ENCODE results near the gene SLC41A3. TPM values are rescaled to one million over a fixed set of nuclear protein-coding genes. Genes with fewer than 3 reads are reported as not detected.
"Not testable (repeated sequence)": the region's sequence is repeated elsewhere in the genome, so short reads cannot be mapped to it uniquely, and the experiment has no call there.

SLC41A3 gene
- total RNA-seq, 1 experiment from 2014 or later, result 32.7 TPM

DNA sequence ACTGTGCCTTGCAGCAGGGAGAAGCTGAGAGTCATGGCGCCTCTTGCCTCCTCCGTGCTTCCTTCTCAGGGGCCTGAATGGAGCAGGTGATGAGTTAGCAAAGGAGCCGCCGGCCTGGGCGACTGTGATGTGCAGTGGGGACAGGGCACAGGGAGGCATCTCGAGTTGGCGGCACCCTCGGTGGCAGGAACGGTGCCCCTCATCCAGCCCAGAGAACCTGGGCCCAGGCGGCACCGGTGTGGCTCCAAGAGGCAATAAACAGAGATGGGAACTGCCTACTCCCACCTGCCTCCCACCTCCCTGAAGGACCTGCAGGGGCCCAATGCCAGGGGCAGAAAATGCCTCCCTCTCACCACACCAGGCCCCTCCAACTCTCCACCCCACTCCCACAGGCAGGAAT is 6.2 kb downstream of the SLC41A3 start:
- Histone ChIP-seq H3K36me3 (no peaks in the 10 kb centered on the region), H3K27me3 (replicated peaks) (no peaks in the 10 kb centered on the region), H3K27ac (no peak overlapping the region), H3K4me1 (replicated peaks) (no peaks in the 10 kb centered on the region), H3K9me3 (replicated peaks) (no peaks in the 10 kb centered on the region; the same call in 1 of the 2 replicates), H3K4me3 (no peak overlapping the region)
- DNase-seq (ENCODE audit: low read depth in 1 of 2, low spot score in 2 of 2), result no peak

DNA sequence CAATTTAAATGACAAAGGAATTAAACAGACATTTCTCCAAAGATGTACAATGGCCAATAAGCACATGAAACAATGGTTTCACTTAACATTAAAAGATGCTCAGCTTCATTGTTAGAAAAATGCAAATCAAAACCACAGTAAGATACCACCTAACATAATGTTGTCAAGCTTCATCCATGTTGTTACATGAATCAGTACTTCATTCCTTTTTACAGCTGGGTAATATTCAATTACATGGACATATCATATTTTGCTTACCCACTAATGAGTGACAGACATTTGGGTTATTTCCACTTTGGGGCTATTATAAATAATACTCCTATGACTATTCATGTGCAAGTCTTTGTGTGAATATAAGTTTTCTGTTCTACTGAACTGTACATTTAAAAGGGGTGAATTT is 7.8 kb downstream of the SLC41A3 start:
- Histone ChIP-seq H3K27ac (no peak overlapping the region), H3K4me3 (no peak overlapping the region), H3K4me1 (replicated peaks) (no peaks in the 10 kb centered on the region), H3K36me3 (no peaks in the 10 kb centered on the region), H3K27me3 (replicated peaks) (no peaks in the 10 kb centered on the region), H3K9me3 (replicated peaks) (no peaks in the 10 kb centered on the region; the same call in 1 of the 2 replicates)
- no peak for DNase-seq (ENCODE audit: low read depth in 1 of 2, low spot score in 2 of 2)

DNA sequence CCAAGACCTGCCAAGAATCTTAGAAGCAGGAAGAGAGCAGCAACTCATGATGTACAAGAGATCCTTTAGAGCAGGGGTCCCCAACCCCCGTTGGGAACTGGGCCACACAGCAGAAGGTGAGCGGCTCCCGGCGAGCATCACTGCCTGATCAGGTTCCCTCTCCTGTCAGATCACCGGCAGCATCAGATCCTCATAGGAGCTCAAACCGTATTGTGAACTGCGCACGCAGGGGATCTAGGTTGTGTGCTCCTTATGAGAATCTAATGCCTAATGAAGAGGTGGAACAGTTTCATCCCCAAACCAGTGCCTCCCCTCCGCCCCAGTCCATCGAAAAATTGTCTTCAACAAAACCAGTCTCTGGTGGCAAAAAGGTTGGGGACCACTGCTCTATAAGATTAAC is 13.8 kb downstream of the SLC41A3 start:
- no peak for DNase-seq (ENCODE audit: low read depth in 1 of 2, low spot score in 2 of 2)
- Histone ChIP-seq H3K27ac (no peak overlapping the region), H3K4me3 (no peak overlapping the region), H3K36me3 (no peaks in the 10 kb centered on the region), H3K4me1 (replicated peaks) (no peaks in the 10 kb centered on the region), H3K9me3 (replicated peaks) (no peaks in the 10 kb centered on the region; the same call in 1 of the 2 replicates), H3K27me3 (replicated peaks) (no peaks in the 10 kb centered on the region)

DNA sequence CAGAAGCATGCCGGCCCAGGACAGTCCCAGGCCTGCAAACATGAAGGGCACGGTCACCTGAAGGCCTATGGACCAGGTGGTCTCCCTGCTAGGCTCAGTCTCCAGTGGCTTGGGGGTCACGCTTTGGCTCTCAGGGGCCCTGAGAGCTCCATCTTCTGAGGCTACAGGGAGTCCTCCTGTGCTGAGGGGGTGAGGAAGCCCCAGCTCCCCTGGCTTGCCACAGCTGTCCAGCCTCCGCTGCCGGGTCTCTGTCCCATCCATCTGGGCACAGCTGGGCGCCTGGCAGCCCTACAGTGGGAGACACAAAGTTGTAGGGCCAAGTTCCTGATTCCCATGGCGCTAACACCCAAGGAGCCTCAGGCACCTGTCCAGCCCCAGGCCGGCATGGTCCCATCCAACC is 16.0 kb downstream of the SLC41A3 start:
- Histone ChIP-seq H3K27me3 (replicated peaks) (no peaks in the 10 kb centered on the region), H3K4me3 (no peak overlapping the region), H3K9me3 (replicated peaks) (no peaks in the 10 kb centered on the region), H3K27ac (no peak overlapping the region), H3K36me3 (no peaks in the 10 kb centered on the region), H3K4me1 (replicated peaks) (no peaks in the 10 kb centered on the region)
- no peak for DNase-seq (ENCODE audit: low read depth in 1 of 2, low spot score in 2 of 2)

DNA sequence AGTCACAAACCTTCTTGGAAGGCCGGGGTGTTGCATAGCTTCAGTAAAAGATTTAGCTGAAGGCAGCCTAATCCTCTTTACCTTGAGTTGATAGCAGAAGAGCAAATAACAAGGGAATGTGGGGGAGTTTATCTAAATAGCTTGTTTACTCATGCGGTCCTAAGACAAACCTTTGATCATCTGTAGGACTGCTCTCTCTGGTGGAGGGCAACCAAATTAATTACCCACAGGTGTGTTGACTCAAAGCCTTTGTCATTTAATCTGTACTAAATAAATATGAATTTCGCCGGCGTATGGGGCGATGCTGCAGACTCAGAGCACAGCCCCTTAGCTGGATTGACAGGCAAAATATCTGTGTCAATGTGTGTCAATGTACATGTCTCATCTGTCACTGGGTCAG is 17.2 kb downstream of the SLC41A3 start:
- not testable (repeated sequence) for H3K4me1 ChIP-seq (replicated peaks); H3K27me3 ChIP-seq (replicated peaks); H3K27ac ChIP-seq; H3K36me3 ChIP-seq; H3K4me3 ChIP-seq; H3K9me3 ChIP-seq (replicated peaks); DNase-seq (ENCODE audit: low read depth in 1 of 2, low spot score in 2 of 2)

DNA sequence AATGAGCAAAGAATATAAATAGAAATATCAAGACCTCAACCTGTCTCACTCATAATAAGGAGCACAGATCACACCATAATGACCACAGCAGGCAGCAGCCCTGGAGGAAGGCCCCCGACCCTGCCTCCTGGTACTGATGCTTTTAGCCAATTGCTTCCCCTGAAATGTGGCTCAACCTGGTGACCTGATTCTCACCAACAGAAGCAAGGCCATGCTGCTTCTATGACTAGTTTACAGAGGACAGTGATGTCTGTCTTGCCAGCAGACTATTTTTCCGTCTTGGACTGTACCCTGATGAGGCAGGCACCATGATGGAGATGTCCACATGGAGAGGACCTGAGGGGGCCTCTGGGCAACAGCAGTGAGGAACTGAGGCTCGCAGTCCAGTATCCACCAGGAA is 18.0 kb downstream of the SLC41A3 start:
- no peaks in the 10 kb centered on the region for H3K36me3 ChIP-seq
- no peak overlapping the region for H3K4me3 ChIP-seq
- no peaks in the 10 kb centered on the region for H3K27me3 ChIP-seq (replicated peaks)

DNA sequence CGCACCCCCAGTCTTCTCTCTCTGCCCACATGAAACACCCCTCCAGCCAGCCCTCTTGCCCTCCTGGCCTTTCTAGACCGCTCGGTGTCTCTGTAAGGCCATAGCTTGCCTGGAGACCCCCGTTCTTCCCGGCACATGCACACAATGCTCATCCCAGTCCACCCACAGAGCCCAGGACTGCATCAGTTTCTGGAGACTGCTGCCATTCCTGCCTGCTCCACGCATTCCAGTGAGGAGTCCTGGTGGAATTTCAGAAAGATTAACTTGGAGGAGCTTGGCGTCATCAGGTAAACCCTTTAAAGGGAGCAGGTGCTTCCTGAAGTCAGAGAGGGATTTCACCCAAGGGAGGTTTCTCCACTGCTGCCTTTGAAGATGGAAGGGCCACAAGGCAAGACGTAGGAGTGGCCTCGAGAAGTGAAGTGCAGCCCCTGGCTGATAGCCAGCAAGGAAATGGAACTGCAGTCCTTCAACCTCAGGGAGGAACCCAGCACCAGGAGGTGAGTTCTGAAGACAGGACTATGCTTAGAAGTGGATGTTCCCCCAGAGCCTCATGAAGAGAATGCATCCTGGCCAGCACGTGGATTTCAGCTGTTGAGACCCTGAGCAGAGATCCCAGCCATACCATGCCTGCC is 19.2 kb downstream of the SLC41A3 start:
- Histone ChIP-seq H3K27me3 (replicated peaks) (no peaks in the 10 kb centered on the region), H3K4me1 (replicated peaks) (no peaks in the 10 kb centered on the region), H3K36me3 (no peaks in the 10 kb centered on the region), H3K4me3 (no peak overlapping the region), H3K9me3 (replicated peaks) (no peaks in the 10 kb centered on the region), H3K27ac (no peak overlapping the region)
- no peak for DNase-seq (ENCODE audit: low read depth in 1 of 2, low spot score in 2 of 2)

More for the DNA sequence above, 18.0 kb downstream of the SLC41A3 start:
- no peak for DNase-seq (ENCODE audit: low read depth in 1 of 2, low spot score in 2 of 2)
- Histone ChIP-seq H3K27ac (no peak overlapping the region), H3K9me3 (replicated peaks) (no peaks in the 10 kb centered on the region), H3K4me1 (replicated peaks) (no peaks in the 10 kb centered on the region)

DNA sequence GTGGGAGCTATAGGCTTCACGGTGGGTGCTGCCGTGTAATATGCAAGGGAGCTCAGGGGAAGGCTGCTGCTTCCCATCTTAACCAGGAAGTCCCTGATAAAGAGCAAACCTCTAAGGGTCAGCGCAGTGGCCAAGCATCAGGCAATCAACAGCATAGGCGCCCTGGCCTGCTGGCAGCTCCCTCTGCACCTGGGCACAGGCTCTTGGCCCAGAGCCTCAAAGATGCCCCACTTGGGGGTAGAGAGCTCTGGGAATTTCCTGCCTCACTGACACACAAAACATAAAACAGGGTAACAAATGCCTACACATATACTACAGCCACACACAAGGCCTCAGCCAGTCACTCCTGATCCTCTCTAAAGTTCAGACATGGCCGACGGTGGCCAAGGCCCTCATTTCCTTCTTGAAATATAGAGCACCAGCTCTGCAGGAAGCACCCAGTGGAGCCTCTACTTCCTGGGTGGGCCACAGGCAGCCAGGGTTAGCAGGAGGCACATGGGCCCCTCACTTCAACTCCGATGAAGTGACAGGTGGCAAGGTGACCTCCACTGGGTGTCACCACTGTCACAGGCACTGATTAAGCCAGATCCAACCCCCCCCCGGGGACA is 20.5 kb downstream of the SLC41A3 start:
- no peaks in the 10 kb centered on the region for H3K4me1 ChIP-seq (replicated peaks)
- no peaks in the 10 kb centered on the region for H3K27me3 ChIP-seq (replicated peaks)
- no peak overlapping the region for H3K4me3 ChIP-seq
- no peaks in the 10 kb centered on the region for H3K9me3 ChIP-seq (replicated peaks)
- H3K27ac ChIP-seq, result no peak overlapping the region
- no peaks in the 10 kb centered on the region for H3K36me3 ChIP-seq
- no peak for DNase-seq (ENCODE audit: low read depth in 1 of 2, low spot score in 2 of 2)

DNA sequence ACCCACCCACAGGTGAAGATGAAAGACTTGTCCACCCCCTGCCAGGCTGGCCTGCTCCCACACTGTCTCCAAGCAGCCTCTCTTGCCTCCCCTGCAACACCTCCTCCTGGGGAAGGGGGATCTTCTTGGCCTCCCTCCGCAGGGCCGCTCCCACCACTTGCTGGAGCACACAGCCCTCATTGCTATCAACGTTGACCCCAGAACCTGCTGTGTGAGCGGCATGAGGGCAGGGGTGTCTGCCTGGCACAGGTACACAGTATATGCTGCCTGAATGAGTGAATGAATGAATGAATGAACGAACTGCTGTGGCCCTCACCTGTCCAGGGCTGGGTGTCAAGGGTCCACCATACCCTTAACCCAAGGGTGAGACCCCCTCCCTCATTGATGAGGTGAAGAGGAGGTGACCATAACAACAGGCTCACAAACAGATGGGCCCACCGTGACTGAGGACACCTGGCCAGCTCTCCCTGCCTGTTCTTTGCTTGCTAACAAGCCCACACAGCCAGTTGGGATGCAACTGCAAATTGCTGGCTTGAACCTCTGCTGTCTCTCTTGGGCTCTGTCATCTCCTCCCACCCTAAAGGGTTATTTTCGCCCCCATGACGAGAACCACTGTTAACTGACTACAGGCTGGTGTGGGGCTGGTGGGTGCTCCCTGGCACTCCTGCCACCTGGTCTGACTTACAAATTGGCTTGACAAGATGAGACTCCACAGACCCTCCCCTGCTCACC is 22.5 kb downstream of the SLC41A3 start:
- no peak for DNase-seq (ENCODE audit: low read depth in 1 of 2, low spot score in 2 of 2)
- Histone ChIP-seq H3K4me3 (no peak overlapping the region), H3K9me3 (replicated peaks) (no peaks in the 10 kb centered on the region), H3K36me3 (no peaks in the 10 kb centered on the region), H3K4me1 (replicated peaks) (peaks cover 8% of the 10 kb centered on the region), H3K27ac (no peak overlapping the region), H3K27me3 (replicated peaks) (no peaks in the 10 kb centered on the region)

DNA sequence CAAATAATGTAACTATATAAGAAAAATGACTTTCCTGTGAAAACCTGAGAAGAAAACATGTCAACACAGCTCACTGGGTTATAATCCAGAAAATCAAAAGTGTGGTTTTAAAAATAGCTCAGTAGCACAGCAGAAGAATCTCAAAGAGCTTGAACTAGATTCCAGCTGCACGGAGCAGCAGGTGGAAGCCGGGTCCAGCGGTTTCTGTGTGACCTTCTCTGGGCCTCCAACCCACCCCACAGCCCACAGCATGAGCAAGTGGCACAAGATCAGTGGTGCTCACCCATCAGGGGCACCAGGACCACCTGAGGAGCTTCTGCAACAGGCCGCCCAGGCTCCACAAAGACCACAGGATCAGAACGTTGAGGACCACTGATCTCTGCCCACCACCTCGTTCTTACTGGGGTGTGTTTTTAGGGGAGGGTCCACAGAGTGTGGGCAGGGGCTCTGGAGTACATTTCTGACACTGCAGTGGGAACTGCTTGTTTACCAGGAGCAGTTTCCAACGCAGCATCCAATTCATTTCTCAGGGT is 23.2 kb downstream of the SLC41A3 start:
- no peak for DNase-seq (ENCODE audit: low read depth in 1 of 2, low spot score in 2 of 2)
- Histone ChIP-seq H3K4me3 (no peak overlapping the region), H3K27me3 (replicated peaks) (no peaks in the 10 kb centered on the region), H3K36me3 (no peaks in the 10 kb centered on the region), H3K27ac (no peak overlapping the region), H3K4me1 (replicated peaks) (peaks cover 11% of the 10 kb centered on the region), H3K9me3 (replicated peaks) (no peaks in the 10 kb centered on the region)

DNA sequence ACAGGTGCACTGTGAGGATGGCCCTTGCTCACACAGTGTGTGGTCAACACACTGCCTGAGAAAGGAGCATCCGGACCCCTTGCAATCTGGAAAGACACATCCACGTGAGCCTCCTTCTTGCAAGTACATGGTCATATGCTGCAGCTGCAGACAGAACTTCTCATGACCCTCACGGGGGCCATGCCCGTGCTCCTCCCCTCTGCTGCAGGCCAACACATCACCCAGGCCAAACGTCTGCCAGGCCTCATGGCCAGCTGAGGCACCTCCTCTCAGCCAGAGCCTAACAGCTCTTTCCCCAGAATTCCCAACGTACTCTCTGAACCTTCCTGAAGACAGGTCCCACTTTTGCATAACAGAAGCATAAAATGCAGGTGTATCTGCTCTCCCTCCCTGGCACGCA is 25.3 kb downstream of the SLC41A3 start:
- Histone ChIP-seq H3K27ac (no peak overlapping the region), H3K9me3 (replicated peaks) (no peaks in the 10 kb centered on the region), H3K4me3 (no peak overlapping the region), H3K36me3 (no peaks in the 10 kb centered on the region), H3K27me3 (replicated peaks) (no peaks in the 10 kb centered on the region), H3K4me1 (replicated peaks) (peaks cover 11% of the 10 kb centered on the region)
- no peak for DNase-seq (ENCODE audit: low read depth in 1 of 2, low spot score in 2 of 2)

DNA sequence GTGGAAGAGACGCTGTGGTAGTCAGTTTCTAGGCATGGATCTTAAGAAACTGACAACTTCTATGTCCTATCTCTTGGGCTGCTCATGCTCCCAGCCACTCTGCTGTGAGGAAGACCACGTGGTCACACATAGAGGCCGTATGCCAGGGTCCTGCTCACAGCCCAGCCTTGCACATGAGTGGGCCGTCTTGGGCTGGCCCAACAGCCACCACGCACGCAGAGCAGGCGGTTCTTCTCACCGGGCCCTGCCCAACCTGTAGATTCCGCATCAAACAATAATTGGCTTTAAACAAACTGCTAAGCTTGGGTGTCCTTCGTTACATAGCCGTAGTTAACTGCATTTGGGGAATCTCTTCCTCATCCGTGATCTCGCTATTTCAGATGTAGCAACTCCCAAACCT is 26.0 kb downstream of the SLC41A3 start:
- no peaks in the 10 kb centered on the region for H3K9me3 ChIP-seq (replicated peaks)
- H3K4me1 ChIP-seq (replicated peaks), result peaks cover 11% of the 10 kb centered on the region
- H3K4me3 ChIP-seq, result no peak overlapping the region
- H3K27ac ChIP-seq, result no peak overlapping the region
- H3K27me3 ChIP-seq (replicated peaks), result no peaks in the 10 kb centered on the region
- peak in 1 of 2 experiments; percentile 12 for DNase-seq (ENCODE audit: low read depth in 1 of 2, low spot score in 2 of 2)
- no peaks in the 10 kb centered on the region for H3K36me3 ChIP-seq

DNA sequence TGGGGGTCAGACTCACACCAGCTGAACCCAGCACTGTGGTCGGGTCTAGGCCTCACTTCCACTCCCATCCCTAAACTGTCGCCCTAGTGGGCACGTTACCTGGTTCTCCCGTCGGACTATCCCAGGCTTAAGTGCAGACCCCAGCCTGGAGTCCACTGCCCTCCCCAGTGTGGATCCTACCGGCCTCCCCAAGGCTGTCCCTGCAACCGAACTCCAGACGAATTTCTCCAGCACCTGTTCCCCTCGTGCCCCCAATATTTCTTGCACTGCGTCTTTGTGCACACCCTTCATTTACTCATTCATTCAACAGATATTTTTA is 26.5 kb downstream of the SLC41A3 start:
- Histone ChIP-seq H3K9me3 (replicated peaks) (no peaks in the 10 kb centered on the region), H3K4me1 (replicated peaks) (peaks cover 11% of the 10 kb centered on the region), H3K27ac (no peak overlapping the region), H3K27me3 (replicated peaks) (no peaks in the 10 kb centered on the region), H3K36me3 (no peaks in the 10 kb centered on the region), H3K4me3 (no peak overlapping the region)
- DNase-seq (ENCODE audit: low read depth in 1 of 2, low spot score in 2 of 2), result peak in 1 of 2 experiments; percentile 18
